ENCODE results near the gene WDR4.

The WDR4 gene

GRCh38 chr21:42864815-42865775, 14.2 kb downstream of the WDR4 start:
- POLR2A ChIA-PET: no interaction called here
- CTCF ChIA-PET: no interaction called here
- TF ChIP-seq CTCF (IDR thresholded peaks at IDR 0.05; ENCODE audit: insufficient read depth, low read length, missing control alignments): no peak
- H3K4me3 ChIP-seq (ENCODE audit: low read depth, low read length): no peak overlapping the region
- no peak for DNase-seq (ENCODE audit: low read depth, low spot score)

- POLR2A ChIA-PET: no interaction called here
- no peak overlapping the region for H3K4me3 ChIP-seq (ENCODE audit: low read depth, low read length)
- TF ChIP-seq CTCF (IDR thresholded peaks at IDR 0.05; ENCODE audit: insufficient read depth, low read length, missing control alignments): no peak
- CTCF ChIA-PET: no interaction called here
- no peak for DNase-seq (ENCODE audit: low read depth, low spot score)
Measured at GRCh38 chr21:42864286-42864685, 15.1 kb downstream of the WDR4 start.

GRCh38 chr21:42863504-42863870, 15.9 kb downstream of the WDR4 start:
- POLR2A ChIA-PET: interaction anchor here (0.6 kb wide), 1 partner anchor 32 kb away, joined by 3 read pairs; no protein-coding TSS in a partner anchor
- no peak for DNase-seq (ENCODE audit: low read depth, low spot score)
- H3K4me3 ChIP-seq (ENCODE audit: low read depth, low read length): no peak overlapping the region
- CTCF ChIA-PET: no interaction called here
- no peak for TF ChIP-seq CTCF (IDR thresholded peaks at IDR 0.05; ENCODE audit: insufficient read depth, low read length, missing control alignments)

GRCh38 chr21:42862774-42863503, 16.4 kb downstream of the WDR4 start:
- POLR2A ChIA-PET: interaction anchor here (0.6 kb wide), 1 partner anchor 32 kb away, joined by 3 read pairs; no protein-coding TSS in a partner anchor
- DNase-seq (ENCODE audit: low read depth, low spot score): no peak
- no peak for TF ChIP-seq CTCF (IDR thresholded peaks at IDR 0.05; ENCODE audit: insufficient read depth, low read length, missing control alignments)
- CTCF ChIA-PET: no interaction called here
- no peak overlapping the region for H3K4me3 ChIP-seq (ENCODE audit: low read depth, low read length)

GRCh38 chr21:42861848-42862400, 17.4 kb downstream of the WDR4 start:
- no peak overlapping the region for H3K4me3 ChIP-seq (ENCODE audit: low read depth, low read length)
- no peak for DNase-seq (ENCODE audit: low read depth, low spot score)
- ChIA-PET CTCF (no interaction called here), POLR2A (no interaction called here)
- no peak for TF ChIP-seq CTCF (IDR thresholded peaks at IDR 0.05; ENCODE audit: insufficient read depth, low read length, missing control alignments)

Data from AG04449 (cell line).